Neural progenitor cell (in vitro differentiated cells): ENCODE measurements around the gene CD86. TPM values are rescaled to one million over a fixed set of nuclear protein-coding genes. Genes with fewer than 3 reads are reported as not detected.

Experiments
- DNase-seq: peaks from one replicate; pipeline ENCODE4 v3.0.0-alpha.2; 2016; ENCODE audit warnings: low spot score
- H2AFZ ChIP-seq: fragments of 200-600 bp; sonication (generic); replicated peaks from 2 replicates; pipeline ENCODE4 v1.6.1; 2016; ENCODE audit warnings: antibody characterized with exemption
- H3F3A ChIP-seq: fragments of 200-600 bp; sonication (generic); 2 replicates; pipeline ENCODE4 v1.6.1; 2016; ENCODE audit warnings: antibody characterized with exemption, low read depth
- H3K27ac ChIP-seq: fragments of 200-600 bp; sonication (generic); 2 replicates; pipeline ENCODE4 v1.5.1; 2016; ENCODE audit warnings: mild to moderate bottlenecking
- H3K27me3 ChIP-seq: fragments of 200-600 bp; sonication (generic); 2 replicates; pipeline ENCODE4 v1.6.1; 2016; ENCODE audit warnings: mild to moderate bottlenecking, moderate library complexity
- H3K36me3 ChIP-seq: fragments of 200-600 bp; sonication (generic); 2 replicates; pipeline ENCODE4 v1.5.1; 2016
- H3K4me1 ChIP-seq: fragments of 200-600 bp; sonication (generic); 2 replicates; pipeline ENCODE4 v1.6.1; 2016; ENCODE audit warnings: mixed run types
- H3K4me2 ChIP-seq: fragments of 200-600 bp; sonication (generic); 2 replicates; pipeline ENCODE4 v1.6.1; 2016
- H3K4me3 ChIP-seq: fragments of 200-600 bp; sonication (generic); 2 replicates; pipeline ENCODE4 v1.5.1; 2016
- H3K79me2 ChIP-seq: fragments of 200-600 bp; sonication (generic); 2 replicates; pipeline ENCODE4 v1.6.1; 2016; ENCODE audit warnings: low read depth
- H3K9ac ChIP-seq: fragments of 200-600 bp; sonication (generic); 2 replicates; pipeline ENCODE4 v1.6.1; 2016
- H3K9me3 ChIP-seq: fragments of 200-600 bp; sonication (generic); 2 replicates; pipeline ENCODE4 v1.5.1; 2016; ENCODE audit warnings: low read depth
- H4K20me1 ChIP-seq: fragments of 200-600 bp; sonication (generic); 2 replicates; pipeline ENCODE4 v1.6.1; 2016; ENCODE audit warnings: low read depth
- H3K27ac Mint-ChIP-seq: 3 replicates; pipeline ENCODE4 v1.8.0; 2021; ENCODE audit warnings: mixed read lengths
- H3K27me3 Mint-ChIP-seq: 2 replicates; pipeline ENCODE4 v1.8.0; 2022; ENCODE audit warnings: low read depth, mild to moderate bottlenecking, inconsistent platforms, moderate library complexity, mixed read lengths; ENCODE audit not compliant: insufficient read depth
- H3K36me3 Mint-ChIP-seq: 3 replicates; pipeline ENCODE4 v1.8.0; 2021; ENCODE audit warnings: mixed read lengths
- H3K4me1 Mint-ChIP-seq: 3 replicates; pipeline ENCODE4 v1.8.0; 2021; ENCODE audit warnings: mixed read lengths
- H3K4me3 Mint-ChIP-seq: 3 replicates; pipeline ENCODE4 v1.8.0; 2021; ENCODE audit warnings: mild to moderate bottlenecking, moderate library complexity, mixed read lengths
- H3K9me3 Mint-ChIP-seq: 3 replicates; pipeline ENCODE4 v1.8.0; 2020; ENCODE audit warnings: mixed read lengths
- EZH2 ChIP-seq: fragments of 200-600 bp; sonication (generic); IDR thresholded peaks from 2 replicates; pipeline ENCODE4 v1.6.1; 2017; ENCODE audit warnings: antibody characterized with exemption, mild to moderate bottlenecking, moderate library complexity
- EZH2phosphoT487 ChIP-seq: fragments of 200-600 bp; sonication (generic); IDR thresholded peaks from 2 replicates; pipeline ENCODE4 v1.6.1; 2017; ENCODE audit warnings: antibody characterized with exemption
- total RNA-seq: library from RNA; depleted of rRNA; stranded (reverse); fragments of >200 nt; gene quantifications from 2 replicates; pipeline ENCODE4 v1.2.3, GENCODE V29; 2015; ENCODE audit warnings: low replicate concordance
- TF ChIP-seq, protein P1 (sequence below): fragments of 200-600 bp; sonication (generic); IDR thresholded peaks from 2 replicates; pipeline ENCODE4 v1.5.1; 2017; ENCODE audit warnings: antibody characterized with exemption, mild to moderate bottlenecking

The CD86 gene, protein sequence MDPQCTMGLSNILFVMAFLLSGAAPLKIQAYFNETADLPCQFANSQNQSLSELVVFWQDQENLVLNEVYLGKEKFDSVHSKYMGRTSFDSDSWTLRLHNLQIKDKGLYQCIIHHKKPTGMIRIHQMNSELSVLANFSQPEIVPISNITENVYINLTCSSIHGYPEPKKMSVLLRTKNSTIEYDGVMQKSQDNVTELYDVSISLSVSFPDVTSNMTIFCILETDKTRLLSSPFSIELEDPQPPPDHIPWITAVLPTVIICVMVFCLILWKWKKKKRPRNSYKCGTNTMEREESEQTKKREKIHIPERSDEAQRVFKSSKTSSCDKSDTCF
- total RNA-seq: not detected in 2 replicates

DNA sequence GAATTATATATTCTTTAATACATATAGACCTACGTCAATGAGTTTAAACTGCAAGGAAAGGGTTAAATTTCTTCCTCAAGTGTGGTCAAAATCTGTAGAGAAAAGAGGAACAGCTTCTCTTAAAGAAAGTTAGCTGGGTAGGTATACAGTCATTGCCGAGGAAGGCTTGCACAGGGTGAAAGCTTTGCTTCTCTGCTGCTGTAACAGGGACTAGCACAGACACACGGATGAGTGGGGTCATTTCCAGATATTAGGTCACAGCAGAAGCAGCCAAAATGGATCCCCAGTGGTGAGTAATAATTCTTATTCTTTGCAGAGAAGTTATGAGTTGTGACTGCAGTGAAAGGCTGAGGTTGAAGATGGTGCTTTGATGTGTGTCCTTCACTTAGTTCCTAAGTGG, at the start of gene CD86:
TSS of gene CD86 (plus strand) at position 148 of the 400 bp plus-strand sequence. CDS start at position 276, 128 bp downstream.
- Histone ChIP-seq H3K27me3 (no peaks in the 10 kb centered on the region), H4K20me1 (no peaks in the 10 kb centered on the region), H3K27ac (no peak within 1 kb of the TSS), H3F3A (no peaks in the 10 kb centered on the region), H3K4me1 (no peaks in the 10 kb centered on the region), H3K36me3 (no peaks in the 10 kb centered on the region), H3K9me3 (no peaks in the 10 kb centered on the region), H3K79me2 (no peaks in the 10 kb centered on the region), H3K4me2 (no peak within 1 kb of the TSS), H3K9ac (no peak within 1 kb of the TSS), H2AFZ (peak within 1 kb of the TSS; percentile 66), H3K4me3 (no peak within 1 kb of the TSS)
- H3K4me3 Mint-ChIP-seq: no peak within 1 kb of the TSS
- TF ChIP-seq EZH2 (no peak), EZH2phosphoT487 (no peak)
- TF ChIP-seq, protein P1, sequence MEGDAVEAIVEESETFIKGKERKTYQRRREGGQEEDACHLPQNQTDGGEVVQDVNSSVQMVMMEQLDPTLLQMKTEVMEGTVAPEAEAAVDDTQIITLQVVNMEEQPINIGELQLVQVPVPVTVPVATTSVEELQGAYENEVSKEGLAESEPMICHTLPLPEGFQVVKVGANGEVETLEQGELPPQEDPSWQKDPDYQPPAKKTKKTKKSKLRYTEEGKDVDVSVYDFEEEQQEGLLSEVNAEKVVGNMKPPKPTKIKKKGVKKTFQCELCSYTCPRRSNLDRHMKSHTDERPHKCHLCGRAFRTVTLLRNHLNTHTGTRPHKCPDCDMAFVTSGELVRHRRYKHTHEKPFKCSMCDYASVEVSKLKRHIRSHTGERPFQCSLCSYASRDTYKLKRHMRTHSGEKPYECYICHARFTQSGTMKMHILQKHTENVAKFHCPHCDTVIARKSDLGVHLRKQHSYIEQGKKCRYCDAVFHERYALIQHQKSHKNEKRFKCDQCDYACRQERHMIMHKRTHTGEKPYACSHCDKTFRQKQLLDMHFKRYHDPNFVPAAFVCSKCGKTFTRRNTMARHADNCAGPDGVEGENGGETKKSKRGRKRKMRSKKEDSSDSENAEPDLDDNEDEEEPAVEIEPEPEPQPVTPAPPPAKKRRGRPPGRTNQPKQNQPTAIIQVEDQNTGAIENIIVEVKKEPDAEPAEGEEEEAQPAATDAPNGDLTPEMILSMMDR: no peak
- no peak for DNase-seq
- no peak within 1 kb of the TSS for H3K27ac Mint-ChIP-seq
- H3K27me3 Mint-ChIP-seq: peaks cover 5% of the 10 kb centered on the region
- no peaks in the 10 kb centered on the region for H3K36me3 Mint-ChIP-seq
- H3K9me3 Mint-ChIP-seq: no peaks in the 10 kb centered on the region
- H3K4me1 Mint-ChIP-seq: no peaks in the 10 kb centered on the region

DNA sequence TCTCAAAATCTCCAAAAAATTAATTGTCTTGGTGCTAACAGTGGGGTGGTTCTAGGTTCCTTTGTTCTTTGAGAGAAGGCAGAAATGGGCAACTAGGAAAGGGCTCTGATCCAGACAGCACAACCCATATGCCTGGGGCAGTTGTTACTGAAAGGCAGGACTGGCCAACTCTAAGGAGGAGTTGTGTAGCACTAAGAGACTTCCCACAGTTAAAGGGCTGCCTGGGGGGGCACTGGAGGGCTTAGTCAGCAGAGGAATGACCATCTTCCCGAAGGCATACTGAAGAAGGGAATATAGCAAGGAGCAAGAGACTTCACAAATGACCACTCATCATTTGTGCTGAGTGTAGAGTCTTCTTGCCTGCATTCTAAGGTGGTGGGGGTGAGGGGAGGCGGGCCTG, 48.9 kb upstream of the CD86 start:
- Mint-ChIP-seq H3K27me3 (no peaks in the 10 kb centered on the region), H3K9me3 (no peaks in the 10 kb centered on the region), H3K27ac (no peak overlapping the region), H3K4me3 (no peak overlapping the region), H3K4me1 (peaks cover 6% of the 10 kb centered on the region), H3K36me3 (no peaks in the 10 kb centered on the region)
- no peak for TF ChIP-seq EZH2
- TF ChIP-seq EZH2phosphoT487: no peak
- TF ChIP-seq, protein P1: no peak
- H3K4me3 ChIP-seq: no peak overlapping the region
- no peak overlapping the region for H3K27ac ChIP-seq
- no peaks in the 10 kb centered on the region for H3K79me2 ChIP-seq
- H3K27me3 ChIP-seq: no peaks in the 10 kb centered on the region
- H3K9me3 ChIP-seq: no peaks in the 10 kb centered on the region
- no peaks in the 10 kb centered on the region for H4K20me1 ChIP-seq
- DNase-seq: no peak
- no peaks in the 10 kb centered on the region for H3F3A ChIP-seq
- peaks cover 4% of the 10 kb centered on the region for H3K4me1 ChIP-seq
- H3K9ac ChIP-seq: no peak overlapping the region
- no peak overlapping the region for H3K4me2 ChIP-seq
- H3K36me3 ChIP-seq: no peaks in the 10 kb centered on the region
- H2AFZ ChIP-seq: no peak overlapping the region

DNA sequence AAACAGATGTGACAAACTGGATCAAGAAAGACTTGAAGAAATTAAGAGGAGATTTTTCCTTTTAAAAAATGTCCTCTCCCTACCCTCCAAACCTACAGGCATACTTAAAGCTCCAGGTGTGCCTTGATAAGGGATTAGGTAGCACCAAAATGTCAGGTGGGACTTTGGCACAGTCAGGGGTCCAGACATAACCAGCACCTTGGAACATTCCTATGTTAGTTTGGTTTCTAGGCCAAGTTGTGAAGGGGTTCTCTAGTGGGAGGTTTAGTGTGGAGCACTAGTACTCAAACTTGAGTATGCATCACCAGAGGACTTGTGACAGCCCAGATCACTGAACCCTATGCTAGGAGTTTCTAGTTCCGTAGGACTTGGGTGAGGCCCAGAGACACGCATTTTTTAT, 47.0 kb upstream of the CD86 start:
- Mint-ChIP-seq H3K4me3 (no peak overlapping the region), H3K36me3 (no peaks in the 10 kb centered on the region), H3K27ac (no peak overlapping the region), H3K27me3 (no peaks in the 10 kb centered on the region), H3K9me3 (no peaks in the 10 kb centered on the region), H3K4me1 (peaks cover 6% of the 10 kb centered on the region)
- TF ChIP-seq EZH2 (no peak), EZH2phosphoT487 (no peak)
- TF ChIP-seq, protein P1: no peak
- Histone ChIP-seq H3F3A (no peaks in the 10 kb centered on the region), H3K36me3 (no peaks in the 10 kb centered on the region), H3K27ac (no peak overlapping the region), H3K4me2 (no peak overlapping the region), H3K4me1 (peaks cover 4% of the 10 kb centered on the region), H4K20me1 (no peaks in the 10 kb centered on the region), H3K9me3 (no peaks in the 10 kb centered on the region), H3K27me3 (no peaks in the 10 kb centered on the region), H3K79me2 (no peaks in the 10 kb centered on the region), H2AFZ (no peak overlapping the region), H3K9ac (no peak overlapping the region), H3K4me3 (no peak overlapping the region)
- DNase-seq: no peak
